Measurements from ENCODE around the gene HTR1D. TPM values are rescaled to one million over a fixed set of nuclear protein-coding genes. Genes with fewer than 3 reads are reported as not detected.
"Not testable (repeated sequence)": the region's sequence is repeated elsewhere in the genome, so short reads cannot be mapped to it uniquely, and the experiment has no call there.

The HTR1D gene
- total RNA-seq = under 1 TPM in 1 of 2 donors, not detected in 1; 0.19 TPM
- 0.70 TPM for polyA plus RNA-seq (ENCODE audit: insufficient read depth, low read depth, low replicate concordance)
- long read RNA-seq, donor 1, partial matches to known transcripts = 0 of 3 reads
- long read RNA-seq, donor 1, other reads (novel, unspliced or antisense) = 0 of 3 reads
- long read RNA-seq, donor 2, partial matches to known transcripts = 0 of 1 reads
- long read RNA-seq, donor 2, other reads (novel, unspliced or antisense) = 0 of 1 reads

- Histone ChIP-seq H3K27ac (no peak within 1 kb of the TSS), H3K9me3 (no peaks in the 10 kb centered on the region), H3K27me3 (no peaks in the 10 kb centered on the region), H3K4me3 (peak within 1 kb of the TSS; percentile 34 to 52), H3K4me1 (no peaks in the 10 kb centered on the region), H3K36me3 (ENCODE audit: low read depth, missing control alignments) (no peaks in the 10 kb centered on the region)
- 2% methylated on average over 7 to 41 of the region's 45 CpGs for WGBS, 2 donors
- intact Hi-C loops (cut with DNase I; ENCODE audit: low total_unique reads) = no loop called here
- DNase-seq = no peak
- TF ChIP-seq, protein P1, sequence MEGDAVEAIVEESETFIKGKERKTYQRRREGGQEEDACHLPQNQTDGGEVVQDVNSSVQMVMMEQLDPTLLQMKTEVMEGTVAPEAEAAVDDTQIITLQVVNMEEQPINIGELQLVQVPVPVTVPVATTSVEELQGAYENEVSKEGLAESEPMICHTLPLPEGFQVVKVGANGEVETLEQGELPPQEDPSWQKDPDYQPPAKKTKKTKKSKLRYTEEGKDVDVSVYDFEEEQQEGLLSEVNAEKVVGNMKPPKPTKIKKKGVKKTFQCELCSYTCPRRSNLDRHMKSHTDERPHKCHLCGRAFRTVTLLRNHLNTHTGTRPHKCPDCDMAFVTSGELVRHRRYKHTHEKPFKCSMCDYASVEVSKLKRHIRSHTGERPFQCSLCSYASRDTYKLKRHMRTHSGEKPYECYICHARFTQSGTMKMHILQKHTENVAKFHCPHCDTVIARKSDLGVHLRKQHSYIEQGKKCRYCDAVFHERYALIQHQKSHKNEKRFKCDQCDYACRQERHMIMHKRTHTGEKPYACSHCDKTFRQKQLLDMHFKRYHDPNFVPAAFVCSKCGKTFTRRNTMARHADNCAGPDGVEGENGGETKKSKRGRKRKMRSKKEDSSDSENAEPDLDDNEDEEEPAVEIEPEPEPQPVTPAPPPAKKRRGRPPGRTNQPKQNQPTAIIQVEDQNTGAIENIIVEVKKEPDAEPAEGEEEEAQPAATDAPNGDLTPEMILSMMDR (IDR thresholded peaks at IDR 0.05) = no peak
- TF ChIP-seq POLR2A (IDR thresholded peaks at IDR 0.05) = no peak
Observed at GRCh38 chr1:23217421-23218115, at the start of gene HTR1D. TSS of gene HTR1D (minus strand) at chr1:23217502. CDS start at chr1:23194219, 23,283 bp downstream.

GRCh38 chr1:23263380-23263887, 46.1 kb upstream of the HTR1D start:
- H3K27me3 ChIP-seq = no peaks in the 10 kb centered on the region
- no peak overlapping the region for H3K4me3 ChIP-seq
- intact Hi-C loops (cut with DNase I; ENCODE audit: low total_unique reads) = no loop called here
- WGBS, 2 donors = 69 to 75% methylated on average over 3 of the region's 3 CpGs
- no peak overlapping the region for H3K27ac ChIP-seq
- no peaks in the 10 kb centered on the region for H3K9me3 ChIP-seq
- H3K4me1 ChIP-seq = no peaks in the 10 kb centered on the region
- no peak for TF ChIP-seq POLR2A (IDR thresholded peaks at IDR 0.05)
- TF ChIP-seq, protein P1 (IDR thresholded peaks at IDR 0.05) = no peak
- no peaks in the 10 kb centered on the region for H3K36me3 ChIP-seq (ENCODE audit: low read depth, missing control alignments)
- no peak for DNase-seq

DNA sequence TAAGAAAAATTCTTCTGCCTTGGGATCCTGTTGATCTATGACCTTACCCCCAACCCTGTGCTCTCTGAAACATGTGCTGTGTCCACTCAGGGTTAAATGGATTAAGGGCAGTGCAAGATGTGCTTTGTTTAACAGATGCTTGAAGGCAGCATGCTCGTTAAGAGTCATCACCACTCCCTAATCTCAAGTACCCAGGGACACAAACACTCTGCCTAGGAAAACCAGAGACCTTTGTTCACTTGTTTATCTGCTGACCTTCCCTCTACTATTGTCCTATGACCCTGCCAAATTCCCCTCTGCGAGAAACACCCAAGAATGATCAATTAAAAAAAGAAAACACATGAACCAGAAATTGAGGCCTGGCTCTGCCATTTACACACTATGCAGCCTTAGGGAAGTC, 40.8 kb upstream of the HTR1D start:
- H3K4me3 ChIP-seq; H3K27me3 ChIP-seq; H3K27ac ChIP-seq; H3K4me1 ChIP-seq; H3K9me3 ChIP-seq; DNase-seq; intact Hi-C loops (cut with DNase I; ENCODE audit: low total_unique reads); H3K36me3 ChIP-seq (ENCODE audit: low read depth, missing control alignments): not testable (repeated sequence)
- 47 to 50% methylated on average over 2 of the region's 2 CpGs for WGBS, 2 donors

- H3K4me3 ChIP-seq; intact Hi-C loops (cut with DNase I; ENCODE audit: low total_unique reads); H3K4me1 ChIP-seq; H3K36me3 ChIP-seq (ENCODE audit: low read depth, missing control alignments); H3K9me3 ChIP-seq; H3K27me3 ChIP-seq; DNase-seq; H3K27ac ChIP-seq: not testable (repeated sequence)
- WGBS, 2 donors = 70 to 78% methylated on average over 6 to 30 of the region's 34 CpGs
Observed at GRCh38 chr1:23257371-23257770, 40.1 kb upstream of the HTR1D start.

GRCh38 chr1:23254584-23254983, 37.3 kb upstream of the HTR1D start:
- H3K9me3 ChIP-seq = no peaks in the 10 kb centered on the region
- 94 to 95% methylated on average over 5 of the region's 5 CpGs for WGBS, 2 donors
- H3K36me3 ChIP-seq (ENCODE audit: low read depth, missing control alignments) = no peaks in the 10 kb centered on the region
- H3K27me3 ChIP-seq = no peaks in the 10 kb centered on the region
- no peak overlapping the region for H3K4me3 ChIP-seq
- DNase-seq = no peak
- no peak for TF ChIP-seq POLR2A (IDR thresholded peaks at IDR 0.05)
- TF ChIP-seq, protein P1 (IDR thresholded peaks at IDR 0.05) = no peak
- H3K27ac ChIP-seq = no peak overlapping the region
- no peaks in the 10 kb centered on the region for H3K4me1 ChIP-seq
- intact Hi-C loops (cut with DNase I; ENCODE audit: low total_unique reads) = no loop called here

Data from testis (tissue), 5 donors.